Neural cell (in vitro differentiated cells): ENCODE measurements around the gene WWTR1. TPM values are rescaled to one million over a fixed set of nuclear protein-coding genes. Genes with fewer than 3 reads are reported as not detected.

Experiments
- H2AFZ ChIP-seq: fragments of 200-600, 300-800 bp; sonication (generic), shearing (Covaris generic); 2 replicates; pipeline ENCODE4 v1.6.0; 2014; ENCODE audit warnings: low read depth, mild to moderate bottlenecking, antibody characterized with exemption, low read length, moderate library complexity
- H3F3A ChIP-seq: fragments of 200-600 bp; shearing (Covaris generic); 2 replicates; pipeline ENCODE4 v1.6.1; 2016; ENCODE audit warnings: mild to moderate bottlenecking, moderate library complexity, mixed read lengths, antibody characterized with exemption, low read length; ENCODE audit not compliant: insufficient read depth, poor library complexity, severe bottlenecking
- H3K27ac ChIP-seq: fragments of 200-600, 300-800 bp; sonication (generic), shearing (Covaris generic); 2 replicates; pipeline ENCODE4 v1.5.1; 2014; ENCODE audit warnings: mild to moderate bottlenecking, low read length, moderate library complexity
- H3K27me3 ChIP-seq: fragments of 300-800, 200-600 bp; sonication (generic), shearing (Covaris generic); 2 replicates; pipeline ENCODE4 v1.6.0; 2014; ENCODE audit warnings: mild to moderate bottlenecking, low read depth, low read length, moderate library complexity; ENCODE audit not compliant: insufficient read depth
- H3K36me3 ChIP-seq: fragments of 300-800, 200-600 bp; sonication (generic), shearing (Covaris generic); 2 replicates; pipeline ENCODE4 v1.5.1; 2014; ENCODE audit warnings: mild to moderate bottlenecking, antibody characterized with exemption, low read length, moderate library complexity; ENCODE audit not compliant: insufficient read depth
- H3K4me2 ChIP-seq: fragments of 300-800, 200-600 bp; sonication (generic), shearing (Covaris generic); 2 replicates; pipeline ENCODE4 v1.6.0; 2014; ENCODE audit warnings: mild to moderate bottlenecking, low read length
- H3K4me3 ChIP-seq: fragments of 300-800, 200-600 bp; sonication (generic), shearing (Covaris generic); 2 replicates; pipeline ENCODE4 v1.5.1; 2014; ENCODE audit warnings: mild to moderate bottlenecking, low read length, moderate library complexity
- H3K79me2 ChIP-seq: fragments of 200-600 bp; shearing (Covaris generic); replicated peaks from 2 replicates; pipeline ENCODE4 v1.6.0; 2014; ENCODE audit warnings: mild to moderate bottlenecking, low read length, moderate library complexity; ENCODE audit not compliant: insufficient read depth
- H3K9ac ChIP-seq: fragments of 300-800, 200-600 bp; sonication (generic), shearing (Covaris generic); 2 replicates; pipeline ENCODE4 v1.6.1; 2016; ENCODE audit warnings: mild to moderate bottlenecking, low read length, mixed read lengths
- H3K9me2 ChIP-seq: fragments of 200-600 bp; shearing (Covaris generic); 2 replicates; pipeline ENCODE4 v1.6.1; 2016; ENCODE audit warnings: mild to moderate bottlenecking, low read length, mixed read lengths; ENCODE audit not compliant: insufficient read depth
- H3K9me3 ChIP-seq: fragments of 200-600, 300-800 bp; sonication (generic), shearing (Covaris generic); 2 replicates; pipeline ENCODE4 v1.6.1; 2016; ENCODE audit warnings: mild to moderate bottlenecking, mixed run types, low read length, moderate library complexity, mixed read lengths
- H4K20me1 ChIP-seq: fragments of 200-600 bp; shearing (Covaris generic); 2 replicates; pipeline ENCODE4 v1.6.1; 2016; ENCODE audit warnings: mild to moderate bottlenecking, mixed run types; ENCODE audit not compliant: insufficient read depth
- EP300 ChIP-seq: fragments of 450-650 bp; conservative IDR thresholded peaks from 2 replicates; pipeline ENCODE4 v1.6.1; 2014; ENCODE audit warnings: antibody characterized with exemption, mild to moderate bottlenecking, moderate library complexity; ENCODE audit not compliant: poor library complexity, severe bottlenecking
- EZH2 ChIP-seq: fragments of 200-600, 300-800 bp; shearing (Covaris generic), sonication (generic); IDR thresholded peaks from 2 replicates; pipeline ENCODE4 v1.6.1; 2014; ENCODE audit warnings: antibody characterized with exemption, low read length, borderline replicate concordance, mild to moderate bottlenecking; ENCODE audit not compliant: insufficient read depth, poor library complexity, severe bottlenecking
- MXI1 ChIP-seq: fragments of 450-650 bp; conservative IDR thresholded peaks from 2 replicates; pipeline ENCODE4 v1.6.1; 2014; ENCODE audit warnings: antibody characterized with exemption, mild to moderate bottlenecking; ENCODE audit not compliant: poor library complexity, severe bottlenecking
- POLR2AphosphoS5 ChIP-seq: IDR thresholded peaks from 2 replicates; pipeline ENCODE4 v1.6.1; 2012
- RAD21 ChIP-seq: fragments of 450-650 bp; conservative IDR thresholded peaks from 2 replicates; pipeline ENCODE4 v1.6.1; 2014; ENCODE audit warnings: antibody characterized with exemption, mild to moderate bottlenecking, moderate library complexity
- SMC3 ChIP-seq: fragments of 450-650 bp; conservative IDR thresholded peaks from 2 replicates; pipeline ENCODE4 v1.6.1; 2014; ENCODE audit warnings: antibody characterized with exemption, mild to moderate bottlenecking, moderate library complexity; ENCODE audit not compliant: poor library complexity
- TAF1 ChIP-seq: IDR thresholded peaks from 2 replicates; pipeline ENCODE4 v1.6.1; 2012; ENCODE audit warnings: low read depth
- polyA plus RNA-seq: library from polyadenylated mRNA; depleted of rRNA; stranded (reverse); fragments of >200 nt; gene quantifications from 2 replicates; pipeline ENCODE4 v1.2.3, GENCODE V29; 2014
- TF ChIP-seq, protein P1 (sequence below): fragments of 450-650 bp; IDR thresholded peaks from 2 replicates; pipeline ENCODE4 v1.5.1; 2014; ENCODE audit warnings: antibody characterized with exemption, mild to moderate bottlenecking, moderate library complexity; ENCODE audit not compliant: poor library complexity, severe bottlenecking
- TF ChIP-seq, protein P2 (sequence below): IDR thresholded peaks from 2 replicates; pipeline ENCODE4 v1.6.1; 2012; ENCODE audit warnings: borderline replicate concordance

Gene WWTR1
- polyA plus RNA-seq, 1 donor from 2014 or later = 0.97 TPM

- Histone ChIP-seq H3K79me2 (no peaks in the 10 kb centered on the region), H2AFZ (no peak overlapping the region), H3K9ac (no peak overlapping the region), H3K36me3 (no peaks in the 10 kb centered on the region), H3K27ac (no peak overlapping the region), H4K20me1 (no peaks in the 10 kb centered on the region), H3K4me3 (no peak overlapping the region), H3K9me3 (no peaks in the 10 kb centered on the region), H3K9me2 (no peaks in the 10 kb centered on the region), H3K4me2 (no peak overlapping the region), H3F3A (no peaks in the 10 kb centered on the region), H3K27me3 (no peaks in the 10 kb centered on the region)
- TF ChIP-seq TAF1 (no peak), EZH2 (no peak), RAD21 (no peak), MXI1 (no peak), SMC3 (no peak), EP300 (no peak), POLR2AphosphoS5 (no peak)
- TF ChIP-seq, protein P1, sequence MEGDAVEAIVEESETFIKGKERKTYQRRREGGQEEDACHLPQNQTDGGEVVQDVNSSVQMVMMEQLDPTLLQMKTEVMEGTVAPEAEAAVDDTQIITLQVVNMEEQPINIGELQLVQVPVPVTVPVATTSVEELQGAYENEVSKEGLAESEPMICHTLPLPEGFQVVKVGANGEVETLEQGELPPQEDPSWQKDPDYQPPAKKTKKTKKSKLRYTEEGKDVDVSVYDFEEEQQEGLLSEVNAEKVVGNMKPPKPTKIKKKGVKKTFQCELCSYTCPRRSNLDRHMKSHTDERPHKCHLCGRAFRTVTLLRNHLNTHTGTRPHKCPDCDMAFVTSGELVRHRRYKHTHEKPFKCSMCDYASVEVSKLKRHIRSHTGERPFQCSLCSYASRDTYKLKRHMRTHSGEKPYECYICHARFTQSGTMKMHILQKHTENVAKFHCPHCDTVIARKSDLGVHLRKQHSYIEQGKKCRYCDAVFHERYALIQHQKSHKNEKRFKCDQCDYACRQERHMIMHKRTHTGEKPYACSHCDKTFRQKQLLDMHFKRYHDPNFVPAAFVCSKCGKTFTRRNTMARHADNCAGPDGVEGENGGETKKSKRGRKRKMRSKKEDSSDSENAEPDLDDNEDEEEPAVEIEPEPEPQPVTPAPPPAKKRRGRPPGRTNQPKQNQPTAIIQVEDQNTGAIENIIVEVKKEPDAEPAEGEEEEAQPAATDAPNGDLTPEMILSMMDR = no peak
- TF ChIP-seq, protein P2, sequence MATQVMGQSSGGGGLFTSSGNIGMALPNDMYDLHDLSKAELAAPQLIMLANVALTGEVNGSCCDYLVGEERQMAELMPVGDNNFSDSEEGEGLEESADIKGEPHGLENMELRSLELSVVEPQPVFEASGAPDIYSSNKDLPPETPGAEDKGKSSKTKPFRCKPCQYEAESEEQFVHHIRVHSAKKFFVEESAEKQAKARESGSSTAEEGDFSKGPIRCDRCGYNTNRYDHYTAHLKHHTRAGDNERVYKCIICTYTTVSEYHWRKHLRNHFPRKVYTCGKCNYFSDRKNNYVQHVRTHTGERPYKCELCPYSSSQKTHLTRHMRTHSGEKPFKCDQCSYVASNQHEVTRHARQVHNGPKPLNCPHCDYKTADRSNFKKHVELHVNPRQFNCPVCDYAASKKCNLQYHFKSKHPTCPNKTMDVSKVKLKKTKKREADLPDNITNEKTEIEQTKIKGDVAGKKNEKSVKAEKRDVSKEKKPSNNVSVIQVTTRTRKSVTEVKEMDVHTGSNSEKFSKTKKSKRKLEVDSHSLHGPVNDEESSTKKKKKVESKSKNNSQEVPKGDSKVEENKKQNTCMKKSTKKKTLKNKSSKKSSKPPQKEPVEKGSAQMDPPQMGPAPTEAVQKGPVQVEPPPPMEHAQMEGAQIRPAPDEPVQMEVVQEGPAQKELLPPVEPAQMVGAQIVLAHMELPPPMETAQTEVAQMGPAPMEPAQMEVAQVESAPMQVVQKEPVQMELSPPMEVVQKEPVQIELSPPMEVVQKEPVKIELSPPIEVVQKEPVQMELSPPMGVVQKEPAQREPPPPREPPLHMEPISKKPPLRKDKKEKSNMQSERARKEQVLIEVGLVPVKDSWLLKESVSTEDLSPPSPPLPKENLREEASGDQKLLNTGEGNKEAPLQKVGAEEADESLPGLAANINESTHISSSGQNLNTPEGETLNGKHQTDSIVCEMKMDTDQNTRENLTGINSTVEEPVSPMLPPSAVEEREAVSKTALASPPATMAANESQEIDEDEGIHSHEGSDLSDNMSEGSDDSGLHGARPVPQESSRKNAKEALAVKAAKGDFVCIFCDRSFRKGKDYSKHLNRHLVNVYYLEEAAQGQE = no peak
Observed at GRCh38 chr3:149523512-149524299, 134.1 kb downstream of the WWTR1 start.

DNA sequence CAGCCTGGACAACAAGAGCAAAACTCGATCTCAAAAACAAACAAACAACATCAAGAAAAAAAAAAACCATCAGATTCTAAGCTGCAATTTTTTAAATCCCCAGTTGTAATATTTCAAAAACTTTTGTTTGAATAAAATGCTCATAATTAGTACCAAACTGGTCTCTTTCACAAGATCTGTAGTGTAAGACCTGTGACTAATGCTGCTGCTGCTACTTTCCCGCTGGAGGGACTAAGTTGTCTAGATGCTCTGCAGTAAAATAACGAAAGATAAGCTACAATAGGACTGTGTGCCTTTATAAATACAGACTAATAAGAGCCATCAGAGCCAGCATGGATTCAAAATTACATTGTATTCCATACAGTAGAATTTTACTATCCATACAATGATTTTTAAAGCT is 137.9 kb downstream of the WWTR1 start:
- H3K27me3 ChIP-seq = no peaks in the 10 kb centered on the region
- H3F3A ChIP-seq = no peaks in the 10 kb centered on the region
- no peaks in the 10 kb centered on the region for H3K9me2 ChIP-seq
- no peaks in the 10 kb centered on the region for H4K20me1 ChIP-seq
- H3K9me3 ChIP-seq = no peaks in the 10 kb centered on the region
- no peak overlapping the region for H3K27ac ChIP-seq
- H3K79me2 ChIP-seq = no peaks in the 10 kb centered on the region
- no peak overlapping the region for H3K4me3 ChIP-seq
- no peak overlapping the region for H3K4me2 ChIP-seq
- H2AFZ ChIP-seq = no peak overlapping the region
- no peak overlapping the region for H3K9ac ChIP-seq
- no peaks in the 10 kb centered on the region for H3K36me3 ChIP-seq
- TF ChIP-seq POLR2AphosphoS5 (no peak), RAD21 (no peak), EP300 (no peak), EZH2 (no peak), MXI1 (no peak), TAF1 (no peak), SMC3 (no peak)
- TF ChIP-seq, protein P1 = no peak
- TF ChIP-seq, protein P2 = no peak
